ENCODE measurements around the gene CISD1. TPM values are rescaled to one million over a fixed set of nuclear protein-coding genes. Genes with fewer than 3 reads are reported as not detected.

CISD1 gene
- total and polyA plus RNA-seq, 9 donors: 10.6 to 35.7 (median 25.5) TPM

DNA sequence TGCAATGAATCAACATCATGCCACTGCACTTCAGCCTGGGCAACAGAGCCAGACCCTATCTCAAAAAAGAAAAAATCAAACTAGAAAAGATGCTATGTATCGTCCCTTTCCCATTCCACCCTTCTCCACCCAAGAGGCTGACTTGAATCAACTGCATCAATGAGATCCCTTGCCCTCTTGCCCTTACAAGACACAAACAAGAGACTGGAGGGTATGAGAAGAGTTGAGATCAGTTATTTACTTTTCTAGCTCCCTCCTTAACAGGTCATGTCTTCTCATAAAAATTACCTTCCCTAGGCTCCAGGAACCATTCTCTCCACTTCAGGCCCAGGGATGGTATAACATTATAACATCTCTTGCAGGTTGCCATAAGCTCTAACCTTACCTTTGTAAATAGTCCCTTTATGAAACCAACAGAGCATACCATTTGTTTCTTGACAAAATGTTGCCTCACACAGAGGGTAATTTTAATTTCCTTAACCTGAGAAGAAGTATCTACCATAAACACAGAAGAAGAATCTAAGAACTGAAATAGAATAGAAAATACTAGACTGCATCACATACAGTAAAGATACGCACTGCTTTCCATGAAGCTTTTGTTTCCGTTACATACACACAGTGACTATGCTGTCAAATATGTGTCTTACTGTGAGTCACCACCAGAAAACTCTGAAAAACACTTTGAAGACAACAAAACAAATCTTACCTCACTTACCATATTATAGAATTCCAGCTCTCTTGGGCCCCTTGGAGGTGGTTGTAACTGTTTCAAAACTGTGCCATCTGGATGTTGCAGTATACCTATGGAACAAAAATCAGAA, 31.7 kb upstream of the CISD1 start:
- no peak for TF ChIP-seq EP300 (IDR thresholded peaks at IDR 0.05)
- TF ChIP-seq POLR2A (IDR thresholded peaks at IDR 0.05): no peak
- TF ChIP-seq, protein P1, sequence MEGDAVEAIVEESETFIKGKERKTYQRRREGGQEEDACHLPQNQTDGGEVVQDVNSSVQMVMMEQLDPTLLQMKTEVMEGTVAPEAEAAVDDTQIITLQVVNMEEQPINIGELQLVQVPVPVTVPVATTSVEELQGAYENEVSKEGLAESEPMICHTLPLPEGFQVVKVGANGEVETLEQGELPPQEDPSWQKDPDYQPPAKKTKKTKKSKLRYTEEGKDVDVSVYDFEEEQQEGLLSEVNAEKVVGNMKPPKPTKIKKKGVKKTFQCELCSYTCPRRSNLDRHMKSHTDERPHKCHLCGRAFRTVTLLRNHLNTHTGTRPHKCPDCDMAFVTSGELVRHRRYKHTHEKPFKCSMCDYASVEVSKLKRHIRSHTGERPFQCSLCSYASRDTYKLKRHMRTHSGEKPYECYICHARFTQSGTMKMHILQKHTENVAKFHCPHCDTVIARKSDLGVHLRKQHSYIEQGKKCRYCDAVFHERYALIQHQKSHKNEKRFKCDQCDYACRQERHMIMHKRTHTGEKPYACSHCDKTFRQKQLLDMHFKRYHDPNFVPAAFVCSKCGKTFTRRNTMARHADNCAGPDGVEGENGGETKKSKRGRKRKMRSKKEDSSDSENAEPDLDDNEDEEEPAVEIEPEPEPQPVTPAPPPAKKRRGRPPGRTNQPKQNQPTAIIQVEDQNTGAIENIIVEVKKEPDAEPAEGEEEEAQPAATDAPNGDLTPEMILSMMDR (IDR thresholded peaks at IDR 0.05): no peak
- no peak for DNase-seq
- Histone ChIP-seq H3K9me3 (no peaks in the 10 kb centered on the region), H3K4me1 (ENCODE audit: insufficient read depth) (no peaks in the 10 kb centered on the region), H3K36me3 (no peaks in the 10 kb centered on the region), H3K27me3 (no peaks in the 10 kb centered on the region), H3K4me3 (no peak overlapping the region), H3K27ac (no peak overlapping the region)
- intact Hi-C loops (cut with DNase I): no loop called here
- 86 to 93% (median 93%) methylated on average over 3 of the region's 3 CpGs for WGBS, 3 donors

DNA sequence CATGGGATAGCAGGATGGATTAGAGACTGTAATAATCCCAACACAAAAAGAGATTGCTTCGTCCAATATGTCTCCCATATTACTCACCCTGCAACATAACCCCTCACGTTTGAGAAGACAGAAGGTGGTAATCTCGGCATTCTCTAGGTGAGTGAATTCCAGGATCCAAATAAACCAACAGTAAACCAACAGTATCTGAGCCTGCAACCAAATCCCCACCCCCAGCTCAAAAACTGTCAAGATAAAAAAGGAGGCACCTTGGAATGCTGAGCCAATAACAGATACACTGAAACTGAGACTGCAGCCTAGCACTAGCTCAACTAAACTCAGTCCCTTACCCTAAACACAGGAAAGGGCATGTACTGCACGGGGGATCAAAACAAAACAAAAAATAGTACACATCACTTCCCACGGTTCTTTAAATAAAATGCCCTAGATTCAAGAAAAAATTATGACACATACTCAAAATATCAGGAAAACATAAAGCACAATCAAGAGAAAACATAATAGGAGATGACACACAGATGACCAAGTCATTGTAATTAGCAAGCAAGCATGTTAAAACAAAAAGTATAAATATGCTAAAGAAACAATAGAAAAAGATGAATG, 29.3 kb upstream of the CISD1 start:
- no peak for DNase-seq
- no peak overlapping the region for H3K4me3 ChIP-seq
- no peaks in the 10 kb centered on the region for H3K9me3 ChIP-seq
- H3K27me3 ChIP-seq: no peaks in the 10 kb centered on the region
- H3K27ac ChIP-seq: no peak overlapping the region
- TF ChIP-seq, protein P1 (IDR thresholded peaks at IDR 0.05): no peak
- TF ChIP-seq EP300 (IDR thresholded peaks at IDR 0.05): no peak
- TF ChIP-seq POLR2A (IDR thresholded peaks at IDR 0.05): no peak
- no peaks in the 10 kb centered on the region for H3K36me3 ChIP-seq
- intact Hi-C loops (cut with DNase I): no loop called here
- H3K4me1 ChIP-seq (ENCODE audit: insufficient read depth): no peaks in the 10 kb centered on the region
- 72 to 80% (median 74%) methylated on average over 5 of the region's 5 CpGs for WGBS, 3 donors

DNA sequence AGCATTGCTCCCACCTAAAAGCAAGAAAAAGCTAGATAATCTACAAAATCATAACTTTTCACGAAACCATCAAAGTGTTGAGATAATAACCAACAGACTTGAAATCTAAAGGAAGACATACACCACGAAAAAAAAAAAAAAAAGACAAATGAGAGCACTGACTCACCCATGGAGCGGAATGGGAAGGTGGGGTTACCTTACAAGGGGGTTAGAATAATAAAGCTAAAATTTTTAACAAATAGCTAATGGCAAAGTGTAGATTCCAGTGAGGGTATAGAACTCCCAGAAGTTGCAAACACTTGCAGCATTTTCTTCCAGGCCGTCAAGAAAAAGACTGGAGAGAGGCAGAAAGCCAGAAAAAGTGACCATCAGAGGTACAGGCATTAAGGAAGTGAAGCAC, 28.4 kb upstream of the CISD1 start:
- Histone ChIP-seq H3K4me3 (no peak overlapping the region), H3K36me3 (no peaks in the 10 kb centered on the region), H3K27ac (no peak overlapping the region), H3K27me3 (no peaks in the 10 kb centered on the region), H3K4me1 (ENCODE audit: insufficient read depth) (no peaks in the 10 kb centered on the region), H3K9me3 (no peaks in the 10 kb centered on the region)
- no peak for DNase-seq
- 81 to 86% (median 81%) methylated on average over 4 of the region's 4 CpGs for WGBS, 3 donors
- TF ChIP-seq EP300 (IDR thresholded peaks at IDR 0.05) (no peak), POLR2A (IDR thresholded peaks at IDR 0.05) (no peak)
- TF ChIP-seq, protein P1 (IDR thresholded peaks at IDR 0.05): no peak
- intact Hi-C loops (cut with DNase I): no loop called here

DNA sequence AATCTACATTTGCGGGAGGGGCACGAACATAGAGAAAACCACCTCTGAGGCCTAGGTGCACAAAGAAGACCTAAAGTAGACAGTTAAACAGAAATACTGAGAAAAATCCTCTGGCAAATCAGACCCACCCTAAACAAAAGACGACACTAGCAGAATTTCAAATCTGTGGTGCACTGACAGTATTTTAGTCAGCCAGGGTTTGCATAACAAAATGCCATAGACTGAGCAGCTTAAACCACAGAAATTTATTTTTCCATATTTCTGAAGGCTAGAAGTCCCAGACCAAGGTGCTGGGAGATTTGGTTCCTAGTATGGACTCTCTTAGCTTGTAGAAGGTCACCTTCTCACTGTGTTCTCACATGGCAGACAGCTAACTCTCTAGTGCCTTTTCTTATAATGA, 27.6 kb upstream of the CISD1 start:
- H3K4me3 ChIP-seq: no peak overlapping the region
- no peaks in the 10 kb centered on the region for H3K27me3 ChIP-seq
- H3K27ac ChIP-seq: no peak overlapping the region
- 75 to 91% (median 79%) methylated on average over 3 of the region's 3 CpGs for WGBS, 3 donors
- H3K9me3 ChIP-seq: no peaks in the 10 kb centered on the region
- H3K4me1 ChIP-seq (ENCODE audit: insufficient read depth): no peaks in the 10 kb centered on the region
- H3K36me3 ChIP-seq: no peaks in the 10 kb centered on the region
- no peak for DNase-seq
- TF ChIP-seq EP300 (IDR thresholded peaks at IDR 0.05) (no peak), POLR2A (IDR thresholded peaks at IDR 0.05) (no peak)
- TF ChIP-seq, protein P1 (IDR thresholded peaks at IDR 0.05): no peak
- intact Hi-C loops (cut with DNase I): no loop called here
